HG02588 (cell line): Measurements from ENCODE around the gene IKZF1.

Experiments used
- ATAC-seq: cut with Tn5 transposase; IDR thresholded peaks from one replicate; pipeline ENCODE4 v1.9.1; 2021; ENCODE audit warnings: mild to moderate bottlenecking, moderate library complexity; ENCODE audit not compliant: unreplicated experiment

The IKZF1 gene

DNA sequence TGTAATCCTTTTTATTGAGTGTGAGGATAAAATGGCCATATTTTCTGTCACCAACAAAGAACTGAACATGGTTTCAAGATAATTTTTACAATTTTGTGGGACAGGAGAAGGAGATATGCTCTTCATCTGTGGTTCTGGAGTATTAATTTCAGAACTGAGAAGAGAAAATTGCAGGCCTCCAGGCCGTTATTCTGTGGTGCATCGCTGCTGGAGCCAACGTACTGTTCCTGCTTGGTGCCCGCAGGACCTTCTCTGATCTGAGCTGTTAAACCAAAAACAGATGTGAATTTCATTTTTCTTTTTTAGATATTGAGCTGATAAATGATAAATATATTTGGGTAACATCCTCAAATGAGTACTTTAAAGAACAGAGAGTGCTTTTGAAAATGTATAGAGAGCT is 63.9 kb downstream of the IKZF1 start:
- no peak for ATAC-seq

- no peak for ATAC-seq
These were observed 64.9 kb downstream of the IKZF1 start for GRCh38 chr7:50369143-50370026.

DNA sequence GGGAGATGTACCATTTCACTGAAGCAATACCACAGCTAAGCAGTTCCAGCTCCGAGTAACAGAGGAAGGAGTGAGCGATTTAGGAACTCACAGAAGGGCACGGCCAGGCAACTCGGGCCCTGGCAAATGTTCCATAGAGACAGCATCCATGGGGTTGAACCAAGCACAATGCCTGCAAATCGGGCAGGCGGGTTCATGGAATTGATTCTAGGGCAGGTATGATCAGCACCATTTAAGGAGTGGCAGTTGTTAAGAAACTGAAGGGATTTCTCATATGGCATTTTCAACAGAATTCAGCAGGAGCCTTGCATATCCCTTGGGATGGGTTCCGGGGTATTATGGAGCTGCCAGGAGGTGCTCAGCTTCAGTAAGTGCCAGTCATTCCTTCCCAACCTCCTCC is 66.4 kb downstream of the IKZF1 start:
- ATAC-seq, result no peak

DNA sequence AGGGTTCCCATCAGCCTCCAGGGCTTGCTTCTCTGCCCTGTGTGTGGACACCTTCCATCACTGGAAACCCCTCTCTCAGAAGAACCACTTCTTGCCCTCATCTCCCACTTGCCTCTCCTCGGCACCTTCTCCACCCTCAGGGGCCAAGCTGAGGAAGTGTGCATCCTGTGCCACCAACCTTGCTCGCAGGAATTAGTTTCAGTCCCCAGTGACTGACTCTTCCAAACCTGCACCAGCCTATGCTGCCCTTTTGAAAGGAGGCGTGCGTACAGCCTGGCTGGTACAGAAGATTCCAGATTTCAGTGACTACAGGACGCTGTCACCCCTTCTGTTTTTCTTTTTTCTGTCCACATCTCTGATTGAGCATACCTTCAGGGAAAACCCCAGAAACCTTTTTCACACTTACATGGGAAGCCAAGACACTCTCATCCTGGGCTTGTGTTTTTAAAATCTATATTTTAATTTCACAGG is 67.1 kb downstream of the IKZF1 start:
- no peak for ATAC-seq

GRCh38 chr7:50372923-50373322 is 68.4 kb downstream of the IKZF1 start:
- ATAC-seq, result no peak

GRCh38 chr7:50376056-50376820 is 71.7 kb downstream of the IKZF1 start:
- ATAC-seq, result no peak

DNA sequence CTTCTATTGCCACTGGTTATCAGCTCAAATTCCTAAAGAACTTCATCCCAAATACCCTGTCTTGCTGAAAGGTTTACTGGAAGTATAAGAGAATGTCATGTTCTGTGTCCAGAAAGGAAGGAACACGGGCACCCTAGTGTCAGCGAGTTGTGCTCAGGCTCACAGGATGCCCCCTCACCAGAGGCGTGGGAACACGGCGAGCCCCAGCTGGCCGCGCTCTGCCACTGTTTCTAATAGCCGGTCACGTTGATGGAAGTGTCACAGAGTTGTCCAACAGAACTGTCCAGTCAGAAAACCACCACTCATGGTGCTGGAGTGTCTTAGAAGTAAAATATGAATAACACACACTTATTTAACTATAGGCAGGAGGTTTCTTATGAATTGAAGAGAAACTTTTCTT is 72.8 kb downstream of the IKZF1 start:
- no peak for ATAC-seq

- ATAC-seq, result peak; percentile 50
These were observed 74.6 kb downstream of the IKZF1 start for GRCh38 chr7:50379082-50379481.

- no peak for ATAC-seq
These were observed 75.0 kb downstream of the IKZF1 start for GRCh38 chr7:50379539-50379938.

DNA sequence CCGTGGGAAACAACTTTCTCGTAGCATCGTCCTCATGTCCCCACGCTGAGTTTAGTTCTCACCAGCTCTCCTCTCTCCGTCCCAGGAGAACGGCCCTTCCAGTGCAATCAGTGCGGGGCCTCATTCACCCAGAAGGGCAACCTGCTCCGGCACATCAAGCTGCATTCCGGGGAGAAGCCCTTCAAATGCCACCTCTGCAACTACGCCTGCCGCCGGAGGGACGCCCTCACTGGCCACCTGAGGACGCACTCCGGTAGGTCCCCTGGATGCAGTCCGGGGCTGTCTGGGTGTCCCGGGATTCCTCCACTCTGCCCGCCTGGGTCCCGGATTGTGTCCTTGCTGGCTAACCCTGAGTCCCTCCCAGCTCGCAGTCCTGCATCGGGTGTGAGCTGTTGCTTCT is 77.9 kb downstream of the IKZF1 start:
- no peak for ATAC-seq

DNA sequence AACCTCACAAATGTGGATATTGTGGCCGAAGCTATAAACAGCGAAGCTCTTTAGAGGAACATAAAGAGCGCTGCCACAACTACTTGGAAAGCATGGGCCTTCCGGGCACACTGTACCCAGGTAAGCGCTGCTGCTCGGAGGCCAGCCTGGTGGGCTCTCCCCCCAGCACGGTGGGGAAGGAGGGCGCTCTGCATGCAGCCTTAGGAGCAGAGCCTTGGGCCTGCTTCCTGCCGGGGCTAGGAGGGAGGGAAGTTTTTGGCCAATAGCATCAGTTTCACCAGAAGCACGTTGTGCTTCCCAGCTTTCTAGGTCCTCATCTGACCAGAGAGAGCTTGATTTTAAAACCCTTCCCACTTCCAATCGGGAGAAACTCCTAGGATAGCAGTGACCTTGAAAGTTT is 82.8 kb downstream of the IKZF1 start:
- no peak for ATAC-seq

- ATAC-seq, result no peak
These were observed 85.4 kb downstream of the IKZF1 start for GRCh38 chr7:50389961-50390360.

GRCh38 chr7:50391386-50391785 is 86.9 kb downstream of the IKZF1 start:
- ATAC-seq, result no peak

- no peak for ATAC-seq
These were observed 88.6 kb downstream of the IKZF1 start for GRCh38 chr7:50393076-50393475.

- peak; percentile 50 for ATAC-seq
These were observed 89.2 kb downstream of the IKZF1 start for GRCh38 chr7:50393547-50394252.

GRCh38 chr7:50394315-50394714 is 89.8 kb downstream of the IKZF1 start:
- ATAC-seq, result no peak

DNA sequence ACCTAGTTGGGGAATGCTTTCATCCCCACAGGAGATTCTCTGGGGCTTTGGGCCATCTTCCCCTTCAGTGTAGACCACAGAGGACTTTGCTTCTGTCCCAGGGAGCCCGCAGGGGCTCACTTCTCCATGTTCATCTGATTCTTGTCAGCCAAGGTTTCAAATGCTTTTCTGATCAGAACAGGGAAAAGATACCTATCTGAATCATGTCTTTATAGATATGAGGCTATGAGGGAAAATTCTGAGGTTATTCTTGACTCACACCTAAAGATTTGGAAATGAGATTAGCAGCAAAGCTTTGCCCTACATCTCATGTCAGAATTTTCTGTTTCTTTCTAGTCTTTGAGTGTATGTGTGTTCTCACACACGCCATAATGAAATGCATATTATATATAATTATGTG is 92.3 kb downstream of the IKZF1 start:
- ATAC-seq, result peak; percentile 7

DNA sequence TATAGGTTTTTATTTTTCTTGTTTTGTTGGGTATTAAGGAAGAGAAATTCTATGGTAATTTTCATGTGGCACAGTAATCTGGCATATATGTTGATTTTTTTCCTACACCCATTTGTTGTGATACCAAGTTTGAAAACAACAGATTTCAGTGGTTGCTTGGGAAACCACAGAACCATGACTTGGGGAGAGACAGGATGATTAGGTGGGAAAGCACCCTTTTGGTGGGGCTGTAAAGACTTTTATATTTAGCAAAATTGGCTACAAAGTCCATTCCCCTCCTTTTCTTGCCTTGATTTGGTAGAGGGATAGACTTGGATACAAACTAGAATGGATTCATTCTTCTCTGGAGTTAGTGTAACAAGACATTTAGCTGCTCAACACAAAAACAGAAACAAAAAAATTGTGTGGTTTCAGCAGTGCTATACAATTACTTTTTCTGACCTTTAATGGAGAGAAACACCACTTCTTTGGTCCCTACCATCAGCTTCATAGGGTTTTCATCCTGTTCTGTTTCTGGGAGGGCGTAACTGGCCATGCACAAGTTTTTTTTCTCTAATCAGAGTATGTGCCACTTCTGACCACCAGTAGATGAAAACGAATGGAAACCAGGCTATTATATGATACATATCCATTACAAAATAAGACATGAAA is 92.9 kb downstream of the IKZF1 start:
- peak; percentile 60 for ATAC-seq

- no peak for ATAC-seq
These were observed 93.4 kb downstream of the IKZF1 start for GRCh38 chr7:50397971-50398324.

DNA sequence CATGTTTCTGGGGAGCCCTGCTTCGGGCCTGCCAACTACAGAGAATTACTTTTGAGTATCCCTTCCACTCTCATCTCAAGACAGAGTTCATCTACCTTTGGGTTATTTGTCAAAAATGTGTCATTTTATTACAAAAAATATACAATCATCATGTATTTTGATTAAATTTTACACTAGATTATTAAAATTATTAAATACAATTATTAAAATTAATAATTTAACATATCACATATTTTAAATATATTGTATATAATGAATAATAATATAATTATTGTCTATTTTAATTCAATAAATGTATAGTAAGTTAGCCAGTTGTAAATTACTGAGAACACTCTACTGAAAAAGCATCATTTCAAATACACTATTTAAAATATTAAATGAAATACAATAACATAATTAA is 94.7 kb downstream of the IKZF1 start:
- no peak for ATAC-seq

GRCh38 chr7:50399635-50400034 is 95.1 kb downstream of the IKZF1 start:
- ATAC-seq, result no peak
